ENCODE results near the gene CLEC16A.

CLEC16A gene

GRCh38 chr16:11084876-11085485 lies 140.6 kb downstream of the CLEC16A start:
- DNase-seq (ENCODE audit: low spot score) = no peak

DNA sequence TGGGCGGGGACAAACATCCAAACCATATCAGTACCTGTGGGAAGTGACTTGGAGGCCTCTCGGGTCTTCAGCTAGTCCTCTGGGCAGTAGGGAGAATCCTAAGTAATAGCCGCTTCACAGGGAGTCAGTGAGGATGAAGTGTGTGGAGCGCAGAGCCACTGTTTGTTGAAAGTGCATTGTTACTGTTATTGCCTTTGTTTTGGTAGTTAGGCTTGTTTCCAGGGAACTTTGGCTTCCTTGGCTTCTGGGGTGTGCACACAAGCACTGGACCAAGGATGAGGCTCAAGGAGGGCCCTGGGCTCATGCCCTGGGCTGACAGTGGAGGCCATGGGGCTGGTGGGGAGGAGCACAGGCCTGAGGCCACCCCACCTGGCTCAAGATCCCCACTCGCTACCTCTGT lies 141.6 kb downstream of the CLEC16A start:
- DNase-seq (ENCODE audit: low spot score) = no peak

- no peak for DNase-seq (ENCODE audit: low spot score)
Observed at GRCh38 chr16:11087691-11088073, 143.3 kb downstream of the CLEC16A start.

- DNase-seq (ENCODE audit: low spot score) = peak; percentile 23
Observed at GRCh38 chr16:11088074-11088730, 143.8 kb downstream of the CLEC16A start.

GRCh38 chr16:11088831-11089230 lies 144.5 kb downstream of the CLEC16A start:
- no peak for DNase-seq (ENCODE audit: low spot score)

DNA sequence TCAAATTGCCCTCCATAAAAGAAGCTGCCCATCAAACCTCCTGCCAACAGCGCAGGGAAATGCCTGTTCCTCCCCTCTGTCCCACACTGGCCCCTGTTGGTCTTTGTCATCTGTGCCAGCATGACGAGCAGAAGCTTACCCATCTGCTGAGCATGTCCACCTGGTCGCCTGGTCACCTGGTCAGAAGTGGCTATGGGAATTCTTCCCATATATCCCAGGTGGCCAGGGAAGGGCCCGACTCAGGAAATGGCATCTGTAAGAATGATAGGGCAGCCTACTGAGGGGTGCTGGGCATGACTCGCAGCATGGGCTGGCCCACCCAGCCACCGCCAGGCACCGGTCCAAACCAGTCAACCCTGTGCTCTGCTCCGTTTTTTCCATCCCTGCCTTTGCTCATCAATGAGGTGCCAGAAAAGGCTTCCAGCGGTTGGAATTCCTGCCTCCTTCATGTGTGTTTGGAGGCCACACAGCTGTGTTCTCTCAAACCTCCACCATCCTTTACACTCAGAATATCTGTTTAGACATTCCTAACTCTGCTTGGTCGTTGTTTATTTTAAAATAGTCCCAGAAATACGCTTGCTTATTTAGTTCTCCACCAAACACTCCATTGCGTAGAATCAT lies 145.2 kb downstream of the CLEC16A start:
- DNase-seq (ENCODE audit: low spot score) = no peak

DNA sequence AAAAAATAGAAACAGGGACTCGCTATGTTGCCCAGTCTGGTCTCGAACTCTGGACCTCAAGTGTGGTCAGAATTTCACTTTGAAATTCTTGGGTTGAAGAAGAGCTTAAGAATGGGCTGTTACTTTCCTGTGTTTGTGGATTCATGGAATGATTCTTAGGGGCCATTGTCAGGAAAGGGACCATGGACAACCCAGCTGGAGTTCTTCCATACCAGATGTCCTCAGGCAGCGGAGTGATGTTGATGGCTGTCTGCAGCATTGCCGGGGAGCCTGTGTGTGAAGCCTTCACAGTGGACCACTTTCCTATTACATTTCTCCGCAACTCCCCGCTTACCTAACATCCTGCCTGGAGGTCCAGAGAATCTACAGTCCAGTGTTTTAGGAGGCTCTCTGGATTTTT lies 145.9 kb downstream of the CLEC16A start:
- DNase-seq (ENCODE audit: low spot score) = no peak

- no peak for DNase-seq (ENCODE audit: low spot score)
Observed at GRCh38 chr16:11091021-11091785, 146.8 kb downstream of the CLEC16A start.

DNA sequence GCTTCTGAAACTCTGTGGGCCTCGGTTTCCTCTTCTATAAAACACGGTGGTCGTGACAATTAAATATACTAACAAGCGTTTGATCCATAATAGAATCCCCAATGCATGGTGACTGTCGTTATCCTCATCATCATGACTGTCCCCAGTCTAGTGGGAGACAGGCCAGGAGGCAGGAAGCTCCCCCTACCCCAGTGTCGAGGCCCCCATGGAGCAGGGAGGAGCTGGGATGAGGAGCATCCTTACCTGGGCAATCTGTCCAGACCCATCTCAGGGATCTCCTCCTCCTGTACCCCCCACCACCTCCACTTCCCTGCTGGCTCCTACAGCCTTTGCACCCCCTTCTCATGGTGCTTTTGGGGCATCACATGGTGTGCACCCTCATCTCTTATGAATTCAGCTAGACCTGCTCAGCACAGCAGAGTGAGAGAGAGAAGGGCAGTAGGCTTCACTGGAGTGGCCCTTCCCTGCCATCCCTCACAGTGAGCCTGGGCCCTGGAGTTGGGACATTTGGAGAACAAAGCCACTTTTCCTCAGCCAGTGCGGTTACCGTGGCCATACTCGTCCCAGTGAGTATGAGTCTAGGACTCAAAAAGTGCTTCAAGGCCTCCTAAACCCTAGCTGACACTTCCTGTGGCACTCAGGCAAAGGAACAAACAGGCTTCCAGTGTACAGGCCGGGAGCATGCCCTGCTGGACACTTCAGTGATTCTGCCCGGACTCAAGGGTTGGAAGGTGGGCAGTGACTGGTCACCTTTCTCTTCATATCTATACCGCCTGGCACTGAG lies 148.6 kb downstream of the CLEC16A start:
- DNase-seq (ENCODE audit: low spot score) = no peak

- no peak for DNase-seq (ENCODE audit: low spot score)
Observed at GRCh38 chr16:11093572-11094074, 149.3 kb downstream of the CLEC16A start.

DNA sequence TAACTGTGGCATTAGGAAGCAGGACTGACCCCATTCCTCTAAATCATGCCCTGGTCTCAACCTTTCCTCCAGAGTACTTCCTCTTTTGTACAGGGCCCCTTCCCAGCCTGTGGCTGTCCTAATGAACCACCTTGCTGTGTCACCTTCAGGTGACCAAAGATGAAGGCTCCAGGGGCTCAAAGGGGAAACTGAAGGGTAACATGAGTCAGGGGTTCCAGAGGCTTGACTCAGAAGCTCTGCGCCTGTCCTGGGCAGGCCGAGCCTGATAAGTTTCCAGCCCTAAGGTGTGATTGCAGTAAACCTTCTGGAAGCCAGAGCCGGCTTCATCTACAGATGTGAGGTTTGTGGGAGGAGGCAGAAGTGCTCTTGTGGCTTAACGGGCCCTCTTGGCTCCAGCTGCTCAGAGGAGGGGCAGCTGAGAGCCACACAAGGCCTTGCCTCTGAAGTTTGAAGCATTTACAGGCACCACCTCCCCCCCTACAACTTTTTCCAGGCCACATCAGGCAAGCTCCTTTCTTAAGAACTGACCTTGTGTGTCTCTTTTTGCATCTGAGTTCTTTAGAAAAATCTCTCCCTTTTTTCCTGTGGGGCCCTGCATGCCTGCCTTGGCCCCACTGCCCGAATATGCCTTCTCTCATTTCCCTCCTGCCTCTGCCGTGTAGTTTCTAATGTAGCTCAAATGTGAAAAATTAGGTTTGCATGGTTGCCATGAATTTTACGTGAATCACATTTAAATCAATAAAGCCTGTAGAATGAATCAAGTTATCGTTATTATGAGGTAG lies 149.9 kb downstream of the CLEC16A start:
- peak; percentile 38 for DNase-seq (ENCODE audit: low spot score)

DNA sequence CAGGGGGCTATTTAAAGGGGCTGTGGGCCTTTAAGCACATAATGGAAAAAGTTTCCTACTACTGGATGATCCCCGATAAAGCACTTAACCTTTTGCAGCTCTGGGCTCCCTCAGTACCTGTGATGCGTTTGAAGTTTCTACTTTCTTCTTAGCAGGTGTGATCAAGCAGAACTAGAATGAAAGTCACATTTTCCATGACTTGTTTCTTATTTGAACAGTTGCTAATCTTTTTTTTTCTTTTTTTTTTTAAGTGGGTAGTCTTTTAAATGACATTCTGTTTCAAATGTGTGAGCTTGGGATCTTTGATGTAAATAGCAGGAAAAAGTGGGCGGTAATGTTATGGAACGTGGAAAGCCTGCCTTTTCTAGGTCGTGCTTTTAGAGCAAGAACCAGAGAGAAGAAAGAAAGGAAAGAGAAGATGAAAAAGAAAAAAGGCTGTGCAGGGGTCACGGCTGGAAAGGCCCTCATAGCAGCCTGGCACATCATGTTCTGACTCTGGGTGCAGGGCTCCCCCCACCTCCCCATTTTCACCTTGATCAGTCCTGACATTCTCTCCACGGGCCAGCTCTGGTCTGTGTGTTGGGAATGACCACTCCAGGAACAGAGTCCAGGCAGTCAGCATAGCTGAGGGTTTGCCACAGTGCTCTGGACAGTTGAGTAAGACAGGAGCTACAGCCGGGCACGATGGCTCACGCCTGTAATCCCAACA lies 150.6 kb downstream of the CLEC16A start:
- no peak for DNase-seq (ENCODE audit: low spot score)

DNA sequence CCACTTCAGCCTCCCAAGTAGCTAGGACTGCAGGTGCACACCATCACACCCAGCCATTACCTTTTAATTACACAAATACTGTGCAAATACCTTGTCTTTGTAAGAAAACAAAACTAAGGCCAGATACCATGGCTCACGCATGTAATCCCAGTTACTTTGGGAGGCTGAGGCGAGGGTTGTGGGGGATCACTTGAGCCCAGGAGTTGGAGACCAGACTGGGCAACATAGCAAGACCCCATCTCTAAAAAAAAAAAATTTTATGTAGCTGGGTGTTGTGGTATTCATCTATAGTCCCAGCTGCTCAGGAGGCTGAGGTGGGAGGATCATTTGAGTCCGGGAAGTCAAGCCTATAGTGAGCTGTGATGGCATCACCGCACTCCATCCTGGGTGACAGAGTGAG lies 151.6 kb downstream of the CLEC16A start:
- no peak for DNase-seq (ENCODE audit: low spot score)

GRCh38 chr16:11097094-11097786 lies 152.9 kb downstream of the CLEC16A start:
- no peak for DNase-seq (ENCODE audit: low spot score)

- DNase-seq (ENCODE audit: low spot score) = no peak
Observed at GRCh38 chr16:11097787-11098167, 153.4 kb downstream of the CLEC16A start.

DNA sequence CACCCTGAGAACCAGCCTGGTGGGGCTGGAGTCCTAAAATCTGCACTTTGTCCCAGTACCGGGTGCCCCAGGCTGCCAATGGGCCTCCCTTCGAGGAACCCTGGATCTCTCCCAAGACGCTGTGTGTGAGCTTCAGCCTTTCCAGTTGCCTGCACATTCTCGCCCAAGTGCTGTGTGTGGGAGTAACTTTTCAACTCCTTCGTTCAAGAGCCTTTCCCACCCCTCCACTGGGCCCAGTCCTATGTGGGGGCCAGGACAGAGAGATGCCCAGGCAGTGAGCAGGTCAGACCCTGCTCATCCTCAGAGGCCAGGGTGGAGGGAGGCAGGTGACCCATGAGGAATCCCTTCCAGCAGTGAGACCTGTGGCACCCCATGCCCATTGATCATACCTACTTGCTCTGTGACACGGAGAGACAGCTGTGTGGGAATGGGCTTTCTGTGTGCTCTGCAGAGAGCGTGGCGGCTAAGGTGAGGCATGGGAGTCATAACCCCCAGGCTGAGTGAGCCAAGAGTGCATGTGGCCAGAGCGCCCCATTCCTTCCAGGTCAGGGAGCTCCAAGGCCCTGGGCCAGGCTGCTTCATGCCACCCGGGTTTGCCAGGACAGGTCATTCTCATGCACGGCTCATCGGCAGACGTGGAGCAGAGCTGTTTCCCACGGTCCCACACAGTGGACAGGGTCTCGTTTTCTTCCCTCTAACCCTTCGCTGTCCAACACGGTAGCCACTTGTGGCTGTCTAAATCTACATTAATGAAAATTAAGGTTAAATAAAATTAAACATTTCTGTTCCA lies 154.4 kb downstream of the CLEC16A start:
- DNase-seq (ENCODE audit: low spot score) = no peak

DNA sequence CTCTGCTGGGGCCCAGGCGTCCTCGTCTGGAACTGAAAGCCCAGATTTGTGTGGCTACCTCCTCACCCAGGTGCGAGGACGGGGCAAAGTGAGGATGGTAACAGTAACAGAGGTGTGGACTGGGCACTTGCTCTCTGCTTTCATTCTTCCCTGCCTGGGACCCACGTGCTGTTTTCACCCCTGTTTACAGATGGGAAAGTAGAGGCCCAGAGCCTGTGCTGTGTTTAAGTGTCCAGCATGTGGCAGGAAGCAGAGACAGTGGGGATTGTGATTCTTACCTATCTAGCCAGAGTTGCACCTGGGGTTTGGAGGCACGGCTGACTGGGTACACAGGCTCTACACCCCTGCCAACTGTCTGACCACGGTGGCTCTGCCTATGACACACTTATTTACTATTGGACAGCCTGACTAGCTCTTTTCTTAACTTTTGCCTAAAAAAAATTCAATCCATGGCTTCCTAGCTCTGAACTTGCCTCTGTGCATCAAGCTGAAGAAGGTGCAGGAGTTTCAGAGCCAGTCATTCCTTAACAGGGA lies 155.4 kb downstream of the CLEC16A start:
- DNase-seq (ENCODE audit: low spot score) = no peak

DNA sequence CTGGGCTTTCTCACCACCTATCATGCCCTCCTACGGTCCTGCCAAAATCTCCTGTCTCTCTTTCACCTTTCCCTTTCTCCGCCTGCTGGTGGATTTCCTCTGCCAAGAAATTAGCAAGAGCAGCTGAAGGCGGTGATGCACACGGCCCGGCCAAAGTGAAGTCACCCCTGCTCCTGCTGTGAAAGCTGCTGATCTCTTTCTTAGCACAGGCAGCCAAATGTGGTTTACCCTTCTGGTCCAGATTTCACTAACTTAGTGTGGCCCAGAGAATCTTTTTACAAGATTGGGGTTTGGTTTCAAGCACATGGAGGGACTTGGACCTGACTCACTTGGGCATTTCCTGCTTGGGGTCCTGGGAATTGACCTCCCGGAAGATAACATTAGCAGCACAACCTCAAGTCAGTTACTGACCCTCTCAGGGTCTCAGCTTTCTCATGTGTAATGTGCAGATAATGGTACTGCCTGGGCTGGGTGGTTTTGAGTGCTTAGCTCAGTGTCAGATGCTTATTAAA lies 155.9 kb downstream of the CLEC16A start:
- DNase-seq (ENCODE audit: low spot score) = no peak

- no peak for DNase-seq (ENCODE audit: low spot score)
Observed at GRCh38 chr16:11101283-11101682, 156.9 kb downstream of the CLEC16A start.

All from CD4-positive, alpha-beta T cell treated with Interleukin-2 at 100 ng/mL for 4 hours (primary cell).